HTR-8/SVneo (cell line): ENCODE data around the gene PTPRE.

Experiments
- DNase-seq: peaks from one replicate; pipeline ENCODE4 v3.0.0; 2011; ENCODE audit warnings: low spot score, mixed read lengths; ENCODE audit not compliant: insufficient read length
- FAIRE-seq: peaks from 2 replicates; lab custom pipeline; 2011; peaks lifted over from hg19 to GRCh38; lab: Jason Lieb, UNC

The PTPRE gene

GRCh38 chr10:128036011-128036615, 129.2 kb downstream of the PTPRE start:
- no peak for DNase-seq
- no peak for FAIRE-seq

- FAIRE-seq: no peak
These were observed 130.0 kb downstream of the PTPRE start for GRCh38 chr10:128036746-128037543.

GRCh38 chr10:128040096-128040495, 133.2 kb downstream of the PTPRE start:
- DNase-seq (no peak), FAIRE-seq (no peak)

More at GRCh38 chr10:128036746-128037543, 130.0 kb downstream of the PTPRE start:
- DNase-seq: peak; percentile 21

- no peak for DNase-seq
- no peak for FAIRE-seq
These were observed 133.8 kb downstream of the PTPRE start for GRCh38 chr10:128040681-128041080.

GRCh38 chr10:128042131-128042610, 135.3 kb downstream of the PTPRE start:
- no peak for FAIRE-seq
- no peak for DNase-seq

- DNase-seq (no peak), FAIRE-seq (no peak)
These were observed 136.5 kb downstream of the PTPRE start for GRCh38 chr10:128043259-128044045.

- DNase-seq (no peak), FAIRE-seq (no peak)
These were observed 137.3 kb downstream of the PTPRE start for GRCh38 chr10:128044186-128044585.

GRCh38 chr10:128044961-128045832, 138.3 kb downstream of the PTPRE start:
- DNase-seq (no peak), FAIRE-seq (no peak)

- no peak for DNase-seq
- no peak for FAIRE-seq
These were observed 138.9 kb downstream of the PTPRE start for GRCh38 chr10:128045833-128046120.

GRCh38 chr10:128046156-128046952, 139.5 kb downstream of the PTPRE start:
- no peak for DNase-seq
- no peak for FAIRE-seq

- FAIRE-seq (no peak), DNase-seq (no peak)
These were observed 140.0 kb downstream of the PTPRE start for GRCh38 chr10:128046953-128047290.

- DNase-seq (peak; percentile 14), FAIRE-seq (no peak)
These were observed 140.4 kb downstream of the PTPRE start for GRCh38 chr10:128047351-128047750.

GRCh38 chr10:128047991-128048818, 141.3 kb downstream of the PTPRE start:
- DNase-seq: no peak
- FAIRE-seq: no peak

- no peak for FAIRE-seq
These were observed 141.9 kb downstream of the PTPRE start for GRCh38 chr10:128048819-128049210.

GRCh38 chr10:128049226-128050120, 142.6 kb downstream of the PTPRE start:
- no peak for DNase-seq

More at GRCh38 chr10:128048819-128049210, 141.9 kb downstream of the PTPRE start:
- DNase-seq: no peak

GRCh38 chr10:128050121-128050516, 143.2 kb downstream of the PTPRE start:
- FAIRE-seq: no peak
- no peak for DNase-seq

More at GRCh38 chr10:128049226-128050120, 142.6 kb downstream of the PTPRE start:
- no peak for FAIRE-seq

- FAIRE-seq (no peak), DNase-seq (no peak)
These were observed 144.0 kb downstream of the PTPRE start for GRCh38 chr10:128050936-128051335.
